Measurements from ENCODE around the gene EOGT. TPM values are rescaled to one million over a fixed set of nuclear protein-coding genes. Genes with fewer than 3 reads are reported as not detected.

The EOGT gene
- total RNA-seq, 4 donors from 2014 or later: 11.4 to 38.0 (median 17.8) TPM

- H3K36me3 ChIP-seq: peaks cover 0 to 50% (median 0%) of the 10 kb centered on the region in 3 donors
- DNase-seq: no peak
- H3K4me3 ChIP-seq: no peak overlapping the region
- TF ChIP-seq POLR2A (IDR thresholded peaks at IDR 0.05): no peak
- no peak for TF ChIP-seq CTCF (IDR thresholded peaks at IDR 0.05)
- H3K27me3 ChIP-seq: no peaks in the 10 kb centered on the region
- H3K9me3 ChIP-seq: no peaks in the 10 kb centered on the region
- no peak overlapping the region for H3K27ac ChIP-seq
- no peaks in the 10 kb centered on the region for H3K4me1 ChIP-seq
Measured at GRCh38 chr3:68986496-68987208, 26.8 kb downstream of the EOGT start.

GRCh38 chr3:68985146-68985790 is 28.2 kb downstream of the EOGT start:
- H3K27me3 ChIP-seq: no peaks in the 10 kb centered on the region
- TF ChIP-seq CTCF (IDR thresholded peaks at IDR 0.05) (no peak), POLR2A (IDR thresholded peaks at IDR 0.05) (no peak)
- no peak for DNase-seq
- H3K27ac ChIP-seq: no peak overlapping the region
- H3K4me3 ChIP-seq: no peak overlapping the region
- no peaks in the 10 kb centered on the region for H3K9me3 ChIP-seq
- no peaks in the 10 kb centered on the region for H3K4me1 ChIP-seq
- H3K36me3 ChIP-seq: peaks cover 0 to 63% (median 0%) of the 10 kb centered on the region in 3 donors

GRCh38 chr3:68984011-68984530 is 29.4 kb downstream of the EOGT start:
- H3K36me3 ChIP-seq: peaks cover 0 to 72% (median 0%) of the 10 kb centered on the region in 3 donors
- DNase-seq: no peak
- no peak overlapping the region for H3K27ac ChIP-seq
- H3K4me3 ChIP-seq: no peak overlapping the region
- no peak for TF ChIP-seq POLR2A (IDR thresholded peaks at IDR 0.05)
- no peak for TF ChIP-seq CTCF (IDR thresholded peaks at IDR 0.05)
- H3K4me1 ChIP-seq: no peaks in the 10 kb centered on the region
- no peaks in the 10 kb centered on the region for H3K27me3 ChIP-seq
- no peaks in the 10 kb centered on the region for H3K9me3 ChIP-seq

GRCh38 chr3:68977486-68978167 is 35.9 kb downstream of the EOGT start:
- DNase-seq: no peak
- H3K9me3 ChIP-seq: no peaks in the 10 kb centered on the region
- no peaks in the 10 kb centered on the region for H3K4me1 ChIP-seq
- no peak overlapping the region for H3K4me3 ChIP-seq
- H3K27me3 ChIP-seq: no peaks in the 10 kb centered on the region
- TF ChIP-seq POLR2A (IDR thresholded peaks at IDR 0.05) (no peak), CTCF (IDR thresholded peaks at IDR 0.05) (no peak)
- peaks cover 0 to 42% (median 0%) of the 10 kb centered on the region in 3 donors for H3K36me3 ChIP-seq
- H3K27ac ChIP-seq: no peak overlapping the region

- peaks cover 0 to 18% (median 0%) of the 10 kb centered on the region in 3 donors for H3K36me3 ChIP-seq
- H3K4me3 ChIP-seq: no peak overlapping the region
- no peak overlapping the region for H3K27ac ChIP-seq
- DNase-seq: no peak
- H3K4me1 ChIP-seq: no peaks in the 10 kb centered on the region
- H3K27me3 ChIP-seq: no peaks in the 10 kb centered on the region
- H3K9me3 ChIP-seq: no peaks in the 10 kb centered on the region
- TF ChIP-seq POLR2A (IDR thresholded peaks at IDR 0.05): no peak
- TF ChIP-seq CTCF (IDR thresholded peaks at IDR 0.05): no peak
Measured at GRCh38 chr3:68974711-68975110, 38.8 kb downstream of the EOGT start.

Data from Peyer's patch (tissue), 4 donors.